ENCODE data around the gene SMIM33. TPM values are rescaled to one million over a fixed set of nuclear protein-coding genes. Genes with fewer than 3 reads are reported as not detected.
A peak's percentile ranks its signal among the peaks of the same experiment; 100 is the strongest.
"Not testable (repeated sequence)": the region's sequence is repeated elsewhere in the genome, so short reads cannot be mapped to it uniquely, and the experiment has no call there.

The SMIM33 gene
- total and polyA plus RNA-seq, 2 experiments from 2014 or later, result not detected

GRCh38 chr5:139473105-139473504, 2.3 kb downstream of the SMIM33 start:
- no peaks in the 10 kb centered on the region for H3F3A ChIP-seq (ENCODE audit: insufficient read depth)
- H4K20me1 ChIP-seq (ENCODE audit: insufficient read depth), result no peaks in the 10 kb centered on the region
- no peak overlapping the region for H3K4me2 ChIP-seq (ENCODE audit: unreplicated experiment)
- H3K4me1 ChIP-seq (ENCODE audit: insufficient read depth), result peaks cover 11% of the 10 kb centered on the region
- no peaks in the 10 kb centered on the region for H3K9me2 ChIP-seq (ENCODE audit: insufficient read depth)
- 87 to 89% methylated on average over 8 of the region's 8 CpGs for WGBS, 2 experiments (ENCODE audit: low coverage in 1 of 2, low lambda C conversion rate in 2 of 2, missing lambda C conversion rate in 2 of 2)
- H2AFZ ChIP-seq, result no peak overlapping the region
- no peak overlapping the region for H3K4me3 ChIP-seq
- no peak overlapping the region for H3K27ac ChIP-seq
- H3K36me3 ChIP-seq (ENCODE audit: low read depth), result no peaks in the 10 kb centered on the region
- DNase-seq, result no peak
- no peaks in the 10 kb centered on the region for H3K27me3 ChIP-seq (replicated peaks; ENCODE audit: insufficient read depth)
- no peaks in the 10 kb centered on the region for H3K9me3 ChIP-seq (ENCODE audit: low read depth)
- H3K9ac ChIP-seq, result no peak overlapping the region
- TF ChIP-seq EZH2 (IDR thresholded peaks at IDR 0.05; ENCODE audit: insufficient read depth, poor library complexity, severe bottlenecking), result no peak
- TF ChIP-seq EZH2phosphoT487 (IDR thresholded peaks at IDR 0.05; ENCODE audit: insufficient read depth, low read depth), result no peak
- in situ Hi-C loops (cut with MboI), result no loop called here
- no peaks in the 10 kb centered on the region for H3K79me2 ChIP-seq (ENCODE audit: insufficient read depth)

- no peaks in the 10 kb centered on the region for H3K36me3 ChIP-seq (ENCODE audit: low read depth)
- WGBS, 2 experiments (ENCODE audit: low coverage in 1 of 2, low lambda C conversion rate in 2 of 2, missing lambda C conversion rate in 2 of 2), result 54 to 85% methylated on average over 2 of the region's 2 CpGs
- no peak for TF ChIP-seq EZH2phosphoT487 (IDR thresholded peaks at IDR 0.05; ENCODE audit: insufficient read depth, low read depth)
- TF ChIP-seq EZH2 (IDR thresholded peaks at IDR 0.05; ENCODE audit: insufficient read depth, poor library complexity, severe bottlenecking), result no peak
- no peaks in the 10 kb centered on the region for H3K27me3 ChIP-seq (replicated peaks; ENCODE audit: insufficient read depth)
- H3K9me2 ChIP-seq (ENCODE audit: insufficient read depth), result no peaks in the 10 kb centered on the region
- H3K27ac ChIP-seq, result no peak overlapping the region
- no peak overlapping the region for H2AFZ ChIP-seq
- DNase-seq, result peak; percentile 58
- H3K4me3 ChIP-seq, result no peak overlapping the region
- no peak overlapping the region for H3K4me2 ChIP-seq (ENCODE audit: unreplicated experiment)
- H3K79me2 ChIP-seq (ENCODE audit: insufficient read depth), result peaks cover 1% of the 10 kb centered on the region; the same call in 1 of the 2 replicates
- in situ Hi-C loops (cut with MboI), result no loop called here
- H4K20me1 ChIP-seq (ENCODE audit: insufficient read depth), result no peaks in the 10 kb centered on the region
- no peaks in the 10 kb centered on the region for H3F3A ChIP-seq (ENCODE audit: insufficient read depth)
- H3K9me3 ChIP-seq (ENCODE audit: low read depth), result no peaks in the 10 kb centered on the region
- H3K4me1 ChIP-seq (ENCODE audit: insufficient read depth), result peaks cover 11% of the 10 kb centered on the region
- peak overlapping the region; percentile 19 for H3K9ac ChIP-seq
Measured at GRCh38 chr5:139473565-139473964, 2.8 kb downstream of the SMIM33 start.

- H2AFZ ChIP-seq, result no peak overlapping the region
- no peak overlapping the region for H3K27ac ChIP-seq
- peak; percentile 56 for DNase-seq
- H3K9ac ChIP-seq, result no peak overlapping the region
- 61 to 63% methylated on average over 13 of the region's 13 CpGs for WGBS, 2 experiments (ENCODE audit: low coverage in 1 of 2, low lambda C conversion rate in 2 of 2, missing lambda C conversion rate in 2 of 2)
- TF ChIP-seq EZH2 (IDR thresholded peaks at IDR 0.05; ENCODE audit: insufficient read depth, poor library complexity, severe bottlenecking), result no peak
- TF ChIP-seq EZH2phosphoT487 (IDR thresholded peaks at IDR 0.05; ENCODE audit: insufficient read depth, low read depth), result no peak
- no peak overlapping the region for H3K4me3 ChIP-seq
- peaks cover 17% of the 10 kb centered on the region for H3K79me2 ChIP-seq (ENCODE audit: insufficient read depth)
- no peaks in the 10 kb centered on the region for H3F3A ChIP-seq (ENCODE audit: insufficient read depth)
- no peaks in the 10 kb centered on the region for H3K9me3 ChIP-seq (ENCODE audit: low read depth)
- H3K36me3 ChIP-seq (ENCODE audit: low read depth), result peaks cover 9% of the 10 kb centered on the region; the same call in 1 of the 2 replicates
- H3K4me2 ChIP-seq (ENCODE audit: unreplicated experiment), result no peak overlapping the region
- no peaks in the 10 kb centered on the region for H4K20me1 ChIP-seq (ENCODE audit: insufficient read depth)
- in situ Hi-C loops (cut with MboI), result no loop called here
- no peaks in the 10 kb centered on the region for H3K9me2 ChIP-seq (ENCODE audit: insufficient read depth)
- H3K4me1 ChIP-seq (ENCODE audit: insufficient read depth), result peaks cover 11% of the 10 kb centered on the region
- H3K27me3 ChIP-seq (replicated peaks; ENCODE audit: insufficient read depth), result no peaks in the 10 kb centered on the region
Measured at GRCh38 chr5:139474890-139475791, 4.3 kb downstream of the SMIM33 start.

GRCh38 chr5:139475865-139476617, 5.2 kb downstream of the SMIM33 start:
- Histone ChIP-seq H3K27me3 (replicated peaks; ENCODE audit: insufficient read depth) (no peaks in the 10 kb centered on the region), H4K20me1 (ENCODE audit: insufficient read depth) (no peaks in the 10 kb centered on the region), H3K27ac (no peak overlapping the region), H3K4me1 (ENCODE audit: insufficient read depth) (peaks cover 11% of the 10 kb centered on the region), H3K4me2 (ENCODE audit: unreplicated experiment) (no peak overlapping the region), H3K36me3 (ENCODE audit: low read depth) (peaks cover 12% of the 10 kb centered on the region; the same call in 1 of the 2 replicates), H3F3A (ENCODE audit: insufficient read depth) (no peaks in the 10 kb centered on the region), H3K9ac (no peak overlapping the region), H3K4me3 (no peak overlapping the region), H2AFZ (no peak overlapping the region), H3K9me2 (ENCODE audit: insufficient read depth) (no peaks in the 10 kb centered on the region), H3K9me3 (ENCODE audit: low read depth) (no peaks in the 10 kb centered on the region), H3K79me2 (ENCODE audit: insufficient read depth) (peaks cover 26% of the 10 kb centered on the region)
- WGBS, 2 experiments (ENCODE audit: low coverage in 1 of 2, low lambda C conversion rate in 2 of 2, missing lambda C conversion rate in 2 of 2), result 86 to 89% methylated on average over 13 of the region's 13 CpGs
- TF ChIP-seq EZH2phosphoT487 (IDR thresholded peaks at IDR 0.05; ENCODE audit: insufficient read depth, low read depth) (no peak), EZH2 (IDR thresholded peaks at IDR 0.05; ENCODE audit: insufficient read depth, poor library complexity, severe bottlenecking) (no peak)
- in situ Hi-C loops (cut with MboI), result no loop called here
- no peak for DNase-seq

- Histone ChIP-seq H3K79me2 (ENCODE audit: insufficient read depth) (peaks cover 35% of the 10 kb centered on the region), H3K36me3 (ENCODE audit: low read depth) (peaks cover 12% of the 10 kb centered on the region; the same call in 1 of the 2 replicates), H3K4me1 (ENCODE audit: insufficient read depth) (peaks cover 11% of the 10 kb centered on the region)
- H2AFZ ChIP-seq; H3K27me3 ChIP-seq (replicated peaks; ENCODE audit: insufficient read depth); H4K20me1 ChIP-seq (ENCODE audit: insufficient read depth); H3K9me3 ChIP-seq (ENCODE audit: low read depth); H3K9me2 ChIP-seq (ENCODE audit: insufficient read depth); H3K4me3 ChIP-seq; in situ Hi-C loops (cut with MboI); H3F3A ChIP-seq (ENCODE audit: insufficient read depth); H3K9ac ChIP-seq; H3K27ac ChIP-seq; DNase-seq; H3K4me2 ChIP-seq (ENCODE audit: unreplicated experiment): not testable (repeated sequence)
- WGBS, 2 experiments (ENCODE audit: low coverage in 1 of 2, low lambda C conversion rate in 2 of 2, missing lambda C conversion rate in 2 of 2), result 80 to 82% methylated on average over 9 of the region's 9 CpGs
Measured at GRCh38 chr5:139478657-139479423, 8.0 kb downstream of the SMIM33 start.

- H3K4me2 ChIP-seq (ENCODE audit: unreplicated experiment); H4K20me1 ChIP-seq (ENCODE audit: insufficient read depth); H3K9ac ChIP-seq; H2AFZ ChIP-seq; H3K27ac ChIP-seq; H3F3A ChIP-seq (ENCODE audit: insufficient read depth); H3K9me3 ChIP-seq (ENCODE audit: low read depth); H3K4me1 ChIP-seq (ENCODE audit: insufficient read depth); H3K27me3 ChIP-seq (replicated peaks; ENCODE audit: insufficient read depth); DNase-seq; H3K9me2 ChIP-seq (ENCODE audit: insufficient read depth); H3K4me3 ChIP-seq; in situ Hi-C loops (cut with MboI): not testable (repeated sequence)
- Histone ChIP-seq H3K36me3 (ENCODE audit: low read depth) (peaks cover 12% of the 10 kb centered on the region; the same call in 1 of the 2 replicates), H3K79me2 (ENCODE audit: insufficient read depth) (peaks cover 35% of the 10 kb centered on the region)
- WGBS, 2 experiments (ENCODE audit: low coverage in 1 of 2, low lambda C conversion rate in 2 of 2, missing lambda C conversion rate in 2 of 2), result 88 to 96% methylated on average over 3 to 4 of the region's 4 CpGs
Measured at GRCh38 chr5:139479729-139480128, 8.9 kb downstream of the SMIM33 start.

All from GM23248 (cell line).